Measurements from ENCODE around the gene C22orf23. TPM values are rescaled to one million over a fixed set of nuclear protein-coding genes. Genes with fewer than 3 reads are reported as not detected.

The C22orf23 gene
- total RNA-seq, 2 experiments from 2014 or later: not detected

GRCh38 chr22:37943825-37944198 is 9.6 kb downstream of the C22orf23 start:
- ChIA-PET CTCF (interaction anchor here (1.0 to 2.5 kb wide), 2 partner anchors 10 to 22 kb away, joined by 5 to 6 read pairs; no protein-coding TSS in a partner anchor), POLR2A (no interaction called here)
- no peaks in the 10 kb centered on the region for H3K36me3 Mint-ChIP-seq (ENCODE audit: low read depth)
- intact Hi-C loops (cut with micrococcal nuclease): no loop called here
- H3K27ac Mint-ChIP-seq: no peak overlapping the region
- no peak for ATAC-seq
- H3K4me1 Mint-ChIP-seq (ENCODE audit: low read depth): no peaks in the 10 kb centered on the region
- no peak overlapping the region for H3K4me3 Mint-ChIP-seq
- no peaks in the 10 kb centered on the region for H3K9me3 Mint-ChIP-seq
- no peak for DNase-seq
- no peak for TF ChIP-seq CTCF (IDR thresholded peaks at IDR 0.05)
- H3K27me3 Mint-ChIP-seq: no peaks in the 10 kb centered on the region

- Mint-ChIP-seq H3K27me3 (no peaks in the 10 kb centered on the region), H3K27ac (no peak overlapping the region), H3K4me1 (ENCODE audit: low read depth) (no peaks in the 10 kb centered on the region), H3K36me3 (ENCODE audit: low read depth) (no peaks in the 10 kb centered on the region), H3K4me3 (no peak overlapping the region), H3K9me3 (no peaks in the 10 kb centered on the region)
- DNase-seq: no peak
- CTCF ChIA-PET: interaction anchor here (1.0 kb wide), 1 partner anchor 9 kb away, joined by 5 read pairs; no protein-coding TSS in a partner anchor
- POLR2A ChIA-PET: no interaction called here
- TF ChIP-seq CTCF (IDR thresholded peaks at IDR 0.05): no peak
- intact Hi-C loops (cut with micrococcal nuclease): no loop called here
- ATAC-seq: no peak
These were observed 10.1 kb downstream of the C22orf23 start for GRCh38 chr22:37943136-37943824.

GRCh38 chr22:37942133-37942532 is 11.3 kb downstream of the C22orf23 start:
- H3K27ac Mint-ChIP-seq: no peak overlapping the region
- ATAC-seq: no peak
- H3K9me3 Mint-ChIP-seq: no peaks in the 10 kb centered on the region
- H3K4me1 Mint-ChIP-seq (ENCODE audit: low read depth): no peaks in the 10 kb centered on the region
- no peaks in the 10 kb centered on the region for H3K36me3 Mint-ChIP-seq (ENCODE audit: low read depth)
- intact Hi-C loops (cut with micrococcal nuclease): no loop called here
- ChIA-PET POLR2A (no interaction called here), CTCF (interaction anchor here (1.3 kb wide), 1 partner anchor 9 kb away, joined by 3 read pairs; no protein-coding TSS in a partner anchor)
- no peak overlapping the region for H3K4me3 Mint-ChIP-seq
- DNase-seq: no peak
- no peaks in the 10 kb centered on the region for H3K27me3 Mint-ChIP-seq
- TF ChIP-seq CTCF (IDR thresholded peaks at IDR 0.05): no peak

- H3K4me3 Mint-ChIP-seq: no peak overlapping the region
- no peaks in the 10 kb centered on the region for H3K9me3 Mint-ChIP-seq
- intact Hi-C loops (cut with micrococcal nuclease): no loop called here
- H3K27ac Mint-ChIP-seq: no peak overlapping the region
- H3K4me1 Mint-ChIP-seq (ENCODE audit: low read depth): no peaks in the 10 kb centered on the region
- ChIA-PET CTCF (no interaction called here), POLR2A (no interaction called here)
- H3K36me3 Mint-ChIP-seq (ENCODE audit: low read depth): no peaks in the 10 kb centered on the region
- TF ChIP-seq CTCF (IDR thresholded peaks at IDR 0.05): no peak
- H3K27me3 Mint-ChIP-seq: no peaks in the 10 kb centered on the region
- no peak for DNase-seq
- peak; percentile 58 for ATAC-seq
These were observed 12.6 kb downstream of the C22orf23 start for GRCh38 chr22:37940698-37941376.

All from activated CD8-positive, alpha-beta T cell treated with anti-CD3 and anti-CD28 coated beads for 36 hours (primary cell).